Sigmoid colon (tissue), 4 donors: Measurements from ENCODE around the gene PALMD.

Source experiments
- CTCF ChIP-seq, 4 experiments: fragments of 450-650 bp in 3 of 4; fragments of 200-600 bp in 1 of 4; IDR thresholded peaks; one replicate each; pipeline ENCODE4 v1.5.1; 2016 to 2019; ENCODE audit warnings: antibody characterized with exemption in 4 of 4, mild to moderate bottlenecking in 3 of 4, moderate library complexity in 2 of 4
- POLR2AphosphoS5 ChIP-seq, 4 donors: sonication (generic); formaldehyde crosslinking; IDR thresholded peaks; one replicate each; pipeline ENCODE4 v1.6.1; 2017; ENCODE audit warnings: antibody characterized with exemption in 4 of 4

GRCh38 chr1:99608058-99608457 lies 37.9 kb upstream of the PALMD start:
- TF ChIP-seq CTCF (IDR thresholded peaks at IDR 0.05) = no peak
- TF ChIP-seq POLR2AphosphoS5 (IDR thresholded peaks at IDR 0.05) = no peak
